Measurements from ENCODE around the gene EYA4.

EYA4 gene

GRCh38 chr6:133291671-133292070 lies 50.5 kb downstream of the EYA4 start:
- Histone ChIP-seq H3K27ac (ENCODE audit: low read depth, low read length) (no peak overlapping the region), H3K4me3 (ENCODE audit: insufficient read depth, low read length, poor library complexity, severe bottlenecking) (no peak overlapping the region), H4K20me1 (ENCODE audit: low read depth, low read length) (0 out of 2 replicates have a peak, but pooled peaks cover 3% of the 10 kb centered on the region), H3F3A (ENCODE audit: insufficient read depth) (no peaks in the 10 kb centered on the region), H3K36me3 (ENCODE audit: low read length) (no peaks in the 10 kb centered on the region), H3K4me2 (ENCODE audit: low read depth, low read length, poor library complexity, severe bottlenecking) (no peak overlapping the region), H3K27me3 (ENCODE audit: low read length) (no peaks in the 10 kb centered on the region), H3K9me3 (ENCODE audit: insufficient read depth, low read length) (no peaks in the 10 kb centered on the region), H3K9ac (ENCODE audit: low read length) (no peak overlapping the region), H3K9me2 (replicated peaks; ENCODE audit: insufficient read depth, low read length) (no peaks in the 10 kb centered on the region), H2AFZ (ENCODE audit: low read depth, low read length, severe bottlenecking) (no peak overlapping the region), H3K79me2 (ENCODE audit: insufficient read depth, low read length) (no peaks in the 10 kb centered on the region)
- TF ChIP-seq CTCF (IDR thresholded peaks at IDR 0.05; ENCODE audit: insufficient read depth, low read length, poor library complexity, severe bottlenecking), result no peak
- no peak for TF ChIP-seq EZH2phosphoT487 (conservative IDR thresholded peaks at IDR 0.05; ENCODE audit: low read length)

GRCh38 chr6:133297657-133298056 lies 56.5 kb downstream of the EYA4 start:
- Histone ChIP-seq H3K79me2 (ENCODE audit: insufficient read depth, low read length) (no peaks in the 10 kb centered on the region), H3K4me2 (ENCODE audit: low read depth, low read length, poor library complexity, severe bottlenecking) (no peak overlapping the region), H4K20me1 (ENCODE audit: low read depth, low read length) (no peaks in the 10 kb centered on the region), H3K27ac (ENCODE audit: low read depth, low read length) (no peak overlapping the region), H3K9ac (ENCODE audit: low read length) (no peak overlapping the region), H3K36me3 (ENCODE audit: low read length) (no peaks in the 10 kb centered on the region), H3F3A (ENCODE audit: insufficient read depth) (no peaks in the 10 kb centered on the region), H3K9me3 (ENCODE audit: insufficient read depth, low read length) (no peaks in the 10 kb centered on the region), H3K4me3 (ENCODE audit: insufficient read depth, low read length, poor library complexity, severe bottlenecking) (no peak overlapping the region), H2AFZ (ENCODE audit: low read depth, low read length, severe bottlenecking) (no peak overlapping the region), H3K9me2 (replicated peaks; ENCODE audit: insufficient read depth, low read length) (no peaks in the 10 kb centered on the region), H3K27me3 (ENCODE audit: low read length) (no peaks in the 10 kb centered on the region)
- TF ChIP-seq EZH2phosphoT487 (conservative IDR thresholded peaks at IDR 0.05; ENCODE audit: low read length) (no peak), CTCF (IDR thresholded peaks at IDR 0.05; ENCODE audit: insufficient read depth, low read length, poor library complexity, severe bottlenecking) (no peak)

GRCh38 chr6:133298335-133298734 lies 57.2 kb downstream of the EYA4 start:
- no peaks in the 10 kb centered on the region for H3F3A ChIP-seq (ENCODE audit: insufficient read depth)
- H3K27ac ChIP-seq (ENCODE audit: low read depth, low read length), result no peak overlapping the region
- no peaks in the 10 kb centered on the region for H3K9me2 ChIP-seq (replicated peaks; ENCODE audit: insufficient read depth, low read length)
- H3K4me3 ChIP-seq (ENCODE audit: insufficient read depth, low read length, poor library complexity, severe bottlenecking), result no peak overlapping the region
- no peaks in the 10 kb centered on the region for H3K36me3 ChIP-seq (ENCODE audit: low read length)
- no peak overlapping the region for H3K4me2 ChIP-seq (ENCODE audit: low read depth, low read length, poor library complexity, severe bottlenecking)
- H3K9ac ChIP-seq (ENCODE audit: low read length), result no peak overlapping the region
- no peak overlapping the region for H2AFZ ChIP-seq (ENCODE audit: low read depth, low read length, severe bottlenecking)
- no peaks in the 10 kb centered on the region for H4K20me1 ChIP-seq (ENCODE audit: low read depth, low read length)
- TF ChIP-seq CTCF (IDR thresholded peaks at IDR 0.05; ENCODE audit: insufficient read depth, low read length, poor library complexity, severe bottlenecking) (no peak), EZH2phosphoT487 (conservative IDR thresholded peaks at IDR 0.05; ENCODE audit: low read length) (no peak)
- H3K9me3 ChIP-seq (ENCODE audit: insufficient read depth, low read length), result no peaks in the 10 kb centered on the region
- H3K79me2 ChIP-seq (ENCODE audit: insufficient read depth, low read length), result no peaks in the 10 kb centered on the region
- H3K27me3 ChIP-seq (ENCODE audit: low read length), result no peaks in the 10 kb centered on the region

Data from SU-DHL-6 (cell line).